Right cardiac atrium (tissue), 5 donors: Measurements from ENCODE around the gene AQP1. TPM values are rescaled to one million over a fixed set of nuclear protein-coding genes. Genes with fewer than 3 reads are reported as not detected.

Source experiments
- polyA plus RNA-seq: library from polyadenylated mRNA; stranded (reverse); fragments of 200-250 nt; gene quantifications from one replicate; pipeline ENCODE4 v1.2.3, GENCODE V29; 2013
- total RNA-seq, 4 donors: library from RNA; stranded (reverse); fragmentation: NEBNext Ultra II Directional; extraction: Animal tissue kit (Norgen Biotek cat#: 25700); gene quantifications; one replicate each; pipeline ENCODE4 v1.2.1, GENCODE V29; 2021
- donor health status: healthy with polysubstance abuse.
- donor health status: DM: no; HTN: yes; CAD: no.
- donor health status: DM: no; HTN: no; CAD: no.
- donor health status: DM: no; HTN: yes; CAD: no; lungs with severe emphysema.
- donor health status: DM: yes; HTN: yes; CAD: no.

Gene AQP1
- total and polyA plus RNA-seq, 5 donors: 187 to 254 (median 219) TPM

Other genes starting within 250 kb of the AQP1 start
- gene CRHR2, start 229.4 kb upstream of the AQP1 start, total RNA-seq: under 1 TPM in 1 of 4 donors, not detected in 3; 0.46 TPM
- gene CRHR2, start 229.4 kb upstream of the AQP1 start, polyA plus RNA-seq: 0.45 TPM
- 100 to 1,000 TPM in 3 of 4 donors, 10 to 100 TPM in 1; 87.9 to 180 (median 126) TPM for gene INMT, start 159.7 kb upstream of the AQP1 start, total RNA-seq
- gene INMT, start 159.7 kb upstream of the AQP1 start, polyA plus RNA-seq: 103 TPM
- gene MINDY4, start 140.4 kb upstream of the AQP1 start, total RNA-seq: 1 to 10 TPM; 4.0 to 6.0 (median 5.6) TPM
- 2.3 TPM for gene MINDY4, start 140.4 kb upstream of the AQP1 start, polyA plus RNA-seq
- gene GHRHR, start 52.1 kb downstream of the AQP1 start, total RNA-seq: not detected
- not detected for gene GHRHR, start 52.1 kb downstream of the AQP1 start, polyA plus RNA-seq
- 1 to 10 TPM; 1.1 to 3.4 (median 1.7) TPM for gene ADCYAP1R1, start 140.5 kb downstream of the AQP1 start, total RNA-seq
- gene ADCYAP1R1, start 140.5 kb downstream of the AQP1 start, polyA plus RNA-seq: 0.84 TPM